ENCODE data around the gene HS2ST1. TPM values are rescaled to one million over a fixed set of nuclear protein-coding genes. Genes with fewer than 3 reads are reported as not detected.

The HS2ST1 gene
- total and polyA plus RNA-seq, 4 donors: 4.1 to 20.3 (median 8.8) TPM

DNA sequence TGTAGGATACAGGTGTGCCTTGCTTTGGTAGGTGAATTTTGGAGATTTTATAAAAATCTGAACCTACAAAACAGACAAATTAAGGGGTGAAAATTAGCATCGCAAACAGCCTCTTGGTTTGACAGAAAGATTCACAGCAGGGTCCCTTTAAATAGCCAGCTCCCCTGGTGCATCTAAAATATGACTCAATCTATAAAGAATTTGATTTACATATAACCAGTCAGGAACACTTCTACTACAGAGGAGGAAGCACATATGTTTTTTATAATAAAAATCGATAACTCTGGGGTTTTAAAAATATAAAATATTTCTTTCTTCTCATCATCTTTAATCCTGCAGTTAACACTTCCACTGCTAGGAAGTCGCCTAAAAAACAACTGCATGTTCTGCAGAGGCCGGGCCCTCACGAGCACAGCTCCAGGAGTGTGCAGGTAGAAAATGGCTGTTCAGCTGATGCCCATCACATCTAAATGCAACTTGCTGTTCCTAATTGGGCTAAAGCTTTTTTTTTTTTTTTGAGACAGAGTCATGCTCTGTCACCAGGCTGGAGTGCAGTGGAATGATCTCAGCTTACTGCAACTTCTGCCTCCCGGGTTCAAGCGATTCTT lies 203.4 kb downstream of the HS2ST1 start:
- Histone ChIP-seq H3K9me3 (ENCODE audit: control insufficient read depth, low read length) (no peaks in the 10 kb centered on the region), H3K4me3 (ENCODE audit: low read length in 2 of 2) (no peak overlapping the region), H3K4me1 (ENCODE audit: control insufficient read depth in 1 of 2, insufficient read depth in 2 of 2, low read length in 2 of 2) (no peaks in the 10 kb centered on the region), H3K27ac (ENCODE audit: low read depth in 1 of 2, low read length in 2 of 2) (no peak overlapping the region), H3K36me3 (ENCODE audit: control insufficient read depth in 1 of 2, insufficient read depth in 2 of 2, low read length in 1 of 2) (no peaks in the 10 kb centered on the region), H3K27me3 (ENCODE audit: control insufficient read depth in 1 of 2, insufficient read depth in 2 of 2, low read length in 1 of 2) (no peaks in the 10 kb centered on the region)
- no peak for ATAC-seq (ENCODE audit: low FRiP score)
- no peak for DNase-seq
- WGBS, 2 donors: 81 to 82% methylated on average over 7 of the region's 7 CpGs
- intact Hi-C loops (cut with DNase I): no loop called here

DNA sequence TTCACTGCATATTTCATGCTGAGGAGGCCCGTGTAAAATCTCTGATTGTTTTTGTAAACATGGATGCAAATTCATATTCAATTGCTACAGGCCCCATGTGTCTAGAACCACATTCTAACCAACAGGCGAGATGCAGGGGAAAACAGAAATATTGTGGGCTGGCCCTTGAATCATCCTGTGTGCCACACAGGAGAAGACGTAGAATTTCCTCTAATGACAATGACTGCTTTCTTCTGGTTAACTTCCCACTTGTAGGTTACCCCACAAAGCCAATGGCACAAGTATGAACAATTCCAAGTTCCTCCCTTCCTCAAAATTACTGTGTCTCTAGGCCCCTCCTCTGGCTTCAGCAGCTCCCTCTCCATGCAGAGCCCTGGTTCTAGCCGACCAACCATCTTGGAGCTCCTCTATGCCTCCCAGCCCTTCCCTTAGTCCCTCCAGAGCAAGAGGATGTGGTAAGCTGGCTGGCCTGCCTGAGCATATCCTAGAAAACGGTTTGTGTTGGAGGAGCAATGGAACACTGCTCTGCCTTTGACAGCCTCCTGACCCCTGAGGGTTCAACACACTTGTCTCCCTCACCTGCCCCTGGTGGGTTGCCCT lies 205.2 kb downstream of the HS2ST1 start:
- Histone ChIP-seq H3K9me3 (ENCODE audit: control insufficient read depth, low read length) (no peaks in the 10 kb centered on the region), H3K27me3 (ENCODE audit: control insufficient read depth in 1 of 2, insufficient read depth in 2 of 2, low read length in 1 of 2) (no peaks in the 10 kb centered on the region), H3K4me3 (ENCODE audit: low read length in 2 of 2) (no peak overlapping the region), H3K27ac (ENCODE audit: low read depth in 1 of 2, low read length in 2 of 2) (no peak overlapping the region), H3K4me1 (ENCODE audit: control insufficient read depth in 1 of 2, insufficient read depth in 2 of 2, low read length in 2 of 2) (no peaks in the 10 kb centered on the region), H3K36me3 (ENCODE audit: control insufficient read depth in 1 of 2, insufficient read depth in 2 of 2, low read length in 1 of 2) (no peaks in the 10 kb centered on the region)
- intact Hi-C loops (cut with DNase I): no loop called here
- ATAC-seq (ENCODE audit: low FRiP score) (no peak), DNase-seq (no peak)
- WGBS, 2 donors: 94 to 95% methylated on average over 5 of the region's 5 CpGs

DNA sequence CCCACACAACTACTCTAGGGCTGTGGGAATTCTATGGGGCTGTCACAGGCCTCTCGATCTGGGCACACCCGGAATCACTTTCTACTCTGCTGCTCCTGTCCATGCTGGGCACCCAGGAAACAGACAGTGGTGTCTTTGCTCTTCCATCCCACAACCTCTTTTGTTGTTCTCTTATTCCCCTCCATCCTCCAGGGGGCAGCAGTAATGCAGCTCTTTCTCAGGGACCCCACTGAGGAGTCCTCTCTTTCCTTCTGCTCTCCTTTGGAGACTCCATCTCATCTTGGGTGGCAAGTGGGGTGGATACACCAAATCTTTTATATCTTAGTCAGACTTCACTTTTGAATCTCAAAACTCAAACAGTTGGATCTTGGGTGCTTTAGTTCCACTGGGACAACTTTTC lies 206.3 kb downstream of the HS2ST1 start:
- no peak overlapping the region for H3K4me3 ChIP-seq (ENCODE audit: low read length in 2 of 2)
- DNase-seq (no peak), ATAC-seq (ENCODE audit: low FRiP score) (no peak)
- H3K4me1 ChIP-seq (ENCODE audit: control insufficient read depth in 1 of 2, insufficient read depth in 2 of 2, low read length in 2 of 2): no peaks in the 10 kb centered on the region
- no peak overlapping the region for H3K27ac ChIP-seq (ENCODE audit: low read depth in 1 of 2, low read length in 2 of 2)
- WGBS, 2 donors: 96 to 98% methylated on average over 2 of the region's 2 CpGs
- intact Hi-C loops (cut with DNase I): no loop called here
- no peaks in the 10 kb centered on the region for H3K27me3 ChIP-seq (ENCODE audit: control insufficient read depth in 1 of 2, insufficient read depth in 2 of 2, low read length in 1 of 2)
- H3K9me3 ChIP-seq (ENCODE audit: control insufficient read depth, low read length): no peaks in the 10 kb centered on the region
- no peaks in the 10 kb centered on the region for H3K36me3 ChIP-seq (ENCODE audit: control insufficient read depth in 1 of 2, insufficient read depth in 2 of 2, low read length in 1 of 2)

DNA sequence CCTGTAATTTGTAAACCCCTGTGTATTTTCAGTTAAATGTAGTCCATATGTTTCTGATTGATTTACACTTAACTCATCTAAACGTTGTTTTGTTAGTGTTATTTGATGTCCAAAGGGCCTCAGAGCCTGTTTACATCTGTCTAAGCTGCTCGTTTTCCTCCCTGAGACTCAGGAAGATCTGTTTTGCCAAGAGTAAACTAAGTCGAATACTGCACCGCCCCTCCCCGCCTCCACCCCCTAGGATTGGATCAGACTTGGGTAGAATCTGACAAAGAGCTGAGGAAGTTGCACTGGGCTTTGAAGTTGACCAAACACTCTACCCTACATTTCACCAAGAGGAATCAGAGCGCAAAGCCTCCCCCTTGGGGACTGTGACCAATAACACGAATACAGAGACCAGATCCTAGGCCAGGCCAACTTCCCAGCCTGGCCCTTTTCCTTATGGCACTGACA lies 207.3 kb downstream of the HS2ST1 start:
- ATAC-seq (ENCODE audit: low FRiP score): no peak
- no peaks in the 10 kb centered on the region for H3K36me3 ChIP-seq (ENCODE audit: control insufficient read depth in 1 of 2, insufficient read depth in 2 of 2, low read length in 1 of 2)
- H3K27me3 ChIP-seq (ENCODE audit: control insufficient read depth in 1 of 2, insufficient read depth in 2 of 2, low read length in 1 of 2): no peaks in the 10 kb centered on the region
- no peak overlapping the region for H3K4me3 ChIP-seq (ENCODE audit: low read length in 2 of 2)
- DNase-seq: no peak
- no peaks in the 10 kb centered on the region for H3K4me1 ChIP-seq (ENCODE audit: control insufficient read depth in 1 of 2, insufficient read depth in 2 of 2, low read length in 2 of 2)
- no peaks in the 10 kb centered on the region for H3K9me3 ChIP-seq (ENCODE audit: control insufficient read depth, low read length)
- H3K27ac ChIP-seq (ENCODE audit: low read depth in 1 of 2, low read length in 2 of 2): no peak overlapping the region
- intact Hi-C loops (cut with DNase I): no loop called here
- 65 to 76% methylated on average over 7 of the region's 7 CpGs for WGBS, 2 donors

DNA sequence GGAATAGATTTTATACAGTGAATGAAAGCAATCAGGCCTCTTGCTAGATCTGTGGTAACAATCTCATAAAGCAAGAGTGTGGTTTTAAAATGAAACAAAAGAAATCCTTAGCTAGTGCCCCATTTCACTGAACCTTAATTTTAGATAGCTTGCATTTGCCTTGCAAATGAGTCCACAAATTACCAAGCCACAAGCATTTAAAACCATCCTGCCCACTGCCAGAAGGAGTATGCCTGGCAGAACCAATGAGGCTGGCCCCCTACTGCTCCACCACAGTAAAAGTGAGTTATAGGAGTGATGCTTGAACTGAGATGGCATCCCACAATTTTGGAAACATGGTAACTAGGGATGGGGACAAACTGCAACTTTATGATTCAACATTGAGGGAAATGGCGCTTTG lies 207.8 kb downstream of the HS2ST1 start:
- DNase-seq: no peak
- Histone ChIP-seq H3K36me3 (ENCODE audit: control insufficient read depth in 1 of 2, insufficient read depth in 2 of 2, low read length in 1 of 2) (no peaks in the 10 kb centered on the region), H3K27ac (ENCODE audit: low read depth in 1 of 2, low read length in 2 of 2) (no peak overlapping the region), H3K27me3 (ENCODE audit: control insufficient read depth in 1 of 2, insufficient read depth in 2 of 2, low read length in 1 of 2) (no peaks in the 10 kb centered on the region), H3K4me1 (ENCODE audit: control insufficient read depth in 1 of 2, insufficient read depth in 2 of 2, low read length in 2 of 2) (no peaks in the 10 kb centered on the region), H3K4me3 (ENCODE audit: low read length in 2 of 2) (no peak overlapping the region), H3K9me3 (ENCODE audit: control insufficient read depth, low read length) (no peaks in the 10 kb centered on the region)
- 87 to 99% methylated on average over 1 of the region's 1 CpG for WGBS, 2 donors
- intact Hi-C loops (cut with DNase I): no loop called here
- no peak for ATAC-seq (ENCODE audit: low FRiP score)

DNA sequence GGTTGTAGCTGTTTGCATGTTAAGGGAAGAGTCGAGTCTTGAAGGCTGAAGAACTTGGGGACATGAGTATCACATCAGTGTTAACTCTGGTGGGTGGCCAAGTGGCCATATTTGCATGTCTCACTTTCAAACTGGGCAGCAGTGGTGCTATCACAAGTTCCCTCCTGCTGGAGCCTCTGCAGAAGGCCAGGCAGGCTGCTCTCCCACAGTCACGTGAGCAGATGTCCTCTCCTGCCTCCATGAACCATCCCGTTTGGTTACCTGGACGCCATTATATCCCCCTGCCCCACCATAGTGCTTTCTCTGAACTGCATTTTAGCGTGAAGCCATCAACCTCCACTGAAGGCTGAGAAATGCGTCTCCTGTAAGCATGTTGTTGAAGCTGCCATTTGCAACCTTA lies 209.2 kb downstream of the HS2ST1 start:
- DNase-seq (no peak), ATAC-seq (ENCODE audit: low FRiP score) (no peak)
- Histone ChIP-seq H3K4me3 (ENCODE audit: low read length in 2 of 2) (no peak overlapping the region), H3K27me3 (ENCODE audit: control insufficient read depth in 1 of 2, insufficient read depth in 2 of 2, low read length in 1 of 2) (no peaks in the 10 kb centered on the region), H3K9me3 (ENCODE audit: control insufficient read depth, low read length) (no peaks in the 10 kb centered on the region), H3K27ac (ENCODE audit: low read depth in 1 of 2, low read length in 2 of 2) (no peak overlapping the region), H3K4me1 (ENCODE audit: control insufficient read depth in 1 of 2, insufficient read depth in 2 of 2, low read length in 2 of 2) (no peaks in the 10 kb centered on the region), H3K36me3 (ENCODE audit: control insufficient read depth in 1 of 2, insufficient read depth in 2 of 2, low read length in 1 of 2) (no peaks in the 10 kb centered on the region)
- intact Hi-C loops (cut with DNase I): no loop called here
- WGBS, 2 donors: 87% methylated on average over 6 of the region's 6 CpGs

DNA sequence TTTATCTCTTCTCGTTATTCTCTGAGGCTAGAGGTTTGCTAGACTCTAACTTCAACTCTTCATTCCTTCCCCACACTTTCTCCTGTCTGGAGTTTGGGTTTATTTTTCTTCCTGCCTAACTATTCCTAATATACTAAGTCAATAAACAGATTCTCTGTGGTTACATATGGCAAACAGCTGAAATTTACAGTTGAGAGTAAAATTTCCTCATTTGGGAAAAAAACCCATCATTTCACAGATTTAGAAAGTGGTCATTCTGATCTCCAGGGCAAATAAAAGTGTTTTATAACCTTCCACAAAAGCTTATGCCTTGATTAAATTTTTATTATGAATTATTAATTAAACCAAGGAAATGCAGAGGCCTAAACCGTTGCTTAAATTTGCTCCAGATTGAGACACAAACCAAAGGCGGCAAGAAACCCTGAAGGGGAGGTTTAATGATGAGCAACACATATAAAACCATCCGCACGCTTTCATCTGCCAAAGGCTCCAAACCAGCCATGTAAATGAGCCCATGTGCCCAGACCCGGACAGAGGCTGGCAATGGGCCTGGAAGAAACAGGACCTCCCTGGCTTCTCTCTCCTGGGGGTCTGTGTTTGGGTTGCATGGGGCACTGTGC lies 212.6 kb downstream of the HS2ST1 start:
- WGBS, 2 donors: 90 to 91% methylated on average over 6 of the region's 6 CpGs
- intact Hi-C loops (cut with DNase I): no loop called here
- no peaks in the 10 kb centered on the region for H3K4me1 ChIP-seq (ENCODE audit: control insufficient read depth in 1 of 2, insufficient read depth in 2 of 2, low read length in 2 of 2)
- no peaks in the 10 kb centered on the region for H3K9me3 ChIP-seq (ENCODE audit: control insufficient read depth, low read length)
- H3K4me3 ChIP-seq (ENCODE audit: low read length in 2 of 2): no peak overlapping the region
- ATAC-seq (ENCODE audit: low FRiP score) (no peak), DNase-seq (no peak)
- H3K27ac ChIP-seq (ENCODE audit: low read depth in 1 of 2, low read length in 2 of 2): no peak overlapping the region
- no peaks in the 10 kb centered on the region for H3K27me3 ChIP-seq (ENCODE audit: control insufficient read depth in 1 of 2, insufficient read depth in 2 of 2, low read length in 1 of 2)
- H3K36me3 ChIP-seq (ENCODE audit: control insufficient read depth in 1 of 2, insufficient read depth in 2 of 2, low read length in 1 of 2): no peaks in the 10 kb centered on the region

DNA sequence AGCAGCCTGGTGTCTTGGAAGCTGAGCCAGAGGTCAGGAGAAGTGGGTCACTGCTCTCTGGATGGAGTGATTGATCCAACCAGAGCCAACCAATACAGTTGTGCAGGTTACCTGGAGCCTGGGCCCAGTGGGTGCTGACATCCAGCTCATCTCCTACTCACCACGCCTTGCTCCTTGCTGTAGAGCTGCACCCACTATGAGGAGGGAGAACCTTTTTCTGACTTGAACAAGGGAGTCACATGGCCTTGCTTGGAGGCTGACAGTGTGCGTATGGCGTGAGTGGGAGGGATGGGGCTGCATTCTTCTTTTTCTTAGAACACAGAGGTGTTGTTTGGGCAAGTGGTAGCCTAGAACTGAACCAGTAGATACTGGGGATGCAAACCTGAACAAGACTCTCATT lies 213.1 kb downstream of the HS2ST1 start:
- intact Hi-C loops (cut with DNase I): no loop called here
- Histone ChIP-seq H3K27me3 (ENCODE audit: control insufficient read depth in 1 of 2, insufficient read depth in 2 of 2, low read length in 1 of 2) (no peaks in the 10 kb centered on the region), H3K36me3 (ENCODE audit: control insufficient read depth in 1 of 2, insufficient read depth in 2 of 2, low read length in 1 of 2) (no peaks in the 10 kb centered on the region), H3K4me3 (ENCODE audit: low read length in 2 of 2) (no peak overlapping the region), H3K9me3 (ENCODE audit: control insufficient read depth, low read length) (no peaks in the 10 kb centered on the region), H3K4me1 (ENCODE audit: control insufficient read depth in 1 of 2, insufficient read depth in 2 of 2, low read length in 2 of 2) (no peaks in the 10 kb centered on the region), H3K27ac (ENCODE audit: low read depth in 1 of 2, low read length in 2 of 2) (no peak overlapping the region)
- DNase-seq: no peak
- ATAC-seq (ENCODE audit: low FRiP score): no peak
- 96 to 97% methylated on average over 3 of the region's 3 CpGs for WGBS, 2 donors

DNA sequence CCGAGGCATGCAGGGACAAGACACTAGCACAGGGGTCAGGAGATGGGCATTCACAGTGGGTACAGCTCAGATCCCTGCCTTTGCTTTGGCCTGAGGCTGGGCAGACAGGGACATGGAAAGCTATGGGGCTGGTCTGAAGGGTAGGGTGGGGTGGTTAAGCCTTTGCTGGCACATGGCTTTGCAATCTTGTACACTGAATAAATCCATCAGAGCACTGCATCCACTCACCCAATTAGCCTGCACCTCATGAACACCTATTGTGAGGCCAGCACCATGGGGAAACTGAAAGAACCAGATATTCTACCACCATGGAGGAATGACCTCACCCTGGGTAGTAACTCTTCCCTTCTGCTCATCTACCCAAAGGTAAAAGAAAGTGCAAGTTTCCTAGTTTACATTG lies 214.6 kb downstream of the HS2ST1 start:
- Histone ChIP-seq H3K36me3 (ENCODE audit: control insufficient read depth in 1 of 2, insufficient read depth in 2 of 2, low read length in 1 of 2) (no peaks in the 10 kb centered on the region), H3K4me1 (ENCODE audit: control insufficient read depth in 1 of 2, insufficient read depth in 2 of 2, low read length in 2 of 2) (no peaks in the 10 kb centered on the region), H3K9me3 (ENCODE audit: control insufficient read depth, low read length) (no peaks in the 10 kb centered on the region), H3K4me3 (ENCODE audit: low read length in 2 of 2) (no peak overlapping the region), H3K27ac (ENCODE audit: low read depth in 1 of 2, low read length in 2 of 2) (no peak overlapping the region), H3K27me3 (ENCODE audit: control insufficient read depth in 1 of 2, insufficient read depth in 2 of 2, low read length in 1 of 2) (no peaks in the 10 kb centered on the region)
- WGBS, 2 donors: 95 to 100% methylated on average over 1 of the region's 1 CpG
- DNase-seq (no peak), ATAC-seq (ENCODE audit: low FRiP score) (no peak)
- intact Hi-C loops (cut with DNase I): no loop called here

Measured in aorta (tissue), 5 donors.